GM10266 (cell line): ENCODE results near the gene ANKRD29.

Source experiments
- DNase-seq: peaks from one replicate; pipeline ENCODE4 v3.0.0; 2012; ENCODE audit errors: extremely low spot score
- CTCF ChIP-seq: IDR thresholded peaks from 2 replicates; pipeline ENCODE4 v1.5.1; 2012; ENCODE audit warnings: mild to moderate bottlenecking, low read depth; ENCODE audit not compliant: control insufficient read depth, insufficient read depth; ENCODE audit errors: missing control alignments

Gene ANKRD29

GRCh38 chr18:23627321-23627720, 35.4 kb downstream of the ANKRD29 start:
- no peak for DNase-seq
- TF ChIP-seq CTCF: no peak

- no peak for DNase-seq
- no peak for TF ChIP-seq CTCF
These were observed 36.0 kb downstream of the ANKRD29 start for GRCh38 chr18:23626451-23627279.

- TF ChIP-seq CTCF: no peak
- no peak for DNase-seq
These were observed 39.7 kb downstream of the ANKRD29 start for GRCh38 chr18:23623040-23623439.

GRCh38 chr18:23619388-23619881, 43.3 kb downstream of the ANKRD29 start:
- peak; percentile 24 for DNase-seq

GRCh38 chr18:23618862-23619387, 43.8 kb downstream of the ANKRD29 start:
- DNase-seq: peak; percentile 38
- no peak for TF ChIP-seq CTCF

More at GRCh38 chr18:23619388-23619881, 43.3 kb downstream of the ANKRD29 start:
- TF ChIP-seq CTCF: no peak

DNA sequence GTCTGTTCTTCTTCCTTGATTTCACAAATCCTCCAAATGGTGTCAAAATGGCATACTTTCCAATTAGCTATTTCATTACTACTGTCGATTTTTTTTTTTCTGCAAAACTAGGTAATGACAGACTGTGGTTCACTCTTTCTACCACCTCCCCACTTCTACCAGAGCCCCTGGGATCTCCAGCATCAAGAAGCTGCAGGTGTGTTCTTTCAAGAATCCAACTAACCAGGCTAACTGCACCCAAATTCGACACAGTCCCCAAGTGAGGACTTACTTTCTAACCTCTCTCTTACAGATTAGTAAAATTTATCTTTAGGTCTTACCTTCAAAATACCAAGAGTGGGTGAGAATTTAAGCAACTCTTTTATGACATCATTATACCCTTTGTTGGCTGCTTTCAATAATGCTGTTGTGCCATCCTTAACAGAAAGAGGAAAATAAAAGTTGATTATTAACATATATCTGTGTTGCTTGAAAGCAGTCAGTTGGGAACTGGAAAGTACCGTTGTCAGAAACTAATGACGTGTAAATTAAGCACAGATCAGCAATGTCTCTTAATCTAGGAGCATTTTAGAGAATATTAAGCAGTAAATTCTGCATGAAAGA, 45.2 kb downstream of the ANKRD29 start:
- no peak for DNase-seq
- no peak for TF ChIP-seq CTCF

DNA sequence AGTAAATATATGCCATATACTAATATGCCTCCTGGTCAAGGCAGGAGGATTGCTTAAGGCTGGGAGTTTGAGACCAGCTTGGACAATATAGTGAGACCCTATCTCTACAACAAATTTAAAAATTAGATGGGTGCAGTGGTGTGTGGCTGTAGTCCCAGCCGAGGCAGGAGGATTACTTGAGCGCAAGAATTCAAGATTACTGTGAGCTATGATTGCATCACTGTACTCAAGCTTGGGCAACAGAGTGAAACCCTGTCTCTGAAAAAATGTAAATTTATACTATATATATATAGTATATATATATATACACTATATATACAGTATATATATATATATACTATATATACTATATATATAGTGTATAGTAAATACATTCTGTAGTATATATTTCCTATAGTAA, 46.5 kb downstream of the ANKRD29 start:
- TF ChIP-seq CTCF: no peak
- DNase-seq: no peak
